Hepatocyte (in vitro differentiated cells): ENCODE results near the gene RGS8. TPM values are rescaled to one million over a fixed set of nuclear protein-coding genes. Genes with fewer than 3 reads are reported as not detected.

Source experiments
- DNase-seq: peaks from one replicate; pipeline ENCODE4 v3.0.0-alpha.2; 2016; ENCODE audit warnings: low spot score
- H2AFZ ChIP-seq: fragments of 200-600 bp; sonication (generic); 2 replicates; pipeline ENCODE4 v1.6.0; 2016; ENCODE audit warnings: antibody characterized with exemption, mild to moderate bottlenecking
- H3K27ac ChIP-seq: fragments of 200-600 bp; sonication (generic); 2 replicates; pipeline ENCODE4 v1.5.1; 2016; ENCODE audit warnings: mild to moderate bottlenecking
- H3K27me3 ChIP-seq: fragments of 200-600 bp; sonication (generic); 2 replicates; pipeline ENCODE4 v1.6.1; 2016
- H3K36me3 ChIP-seq: fragments of 200-600 bp; sonication (generic); replicated peaks from 2 replicates; pipeline ENCODE4 v1.5.1; 2016; ENCODE audit warnings: low read depth; ENCODE audit not compliant: insufficient read depth
- H3K4me1 ChIP-seq: fragments of 200-600 bp; sonication (generic); 2 replicates; pipeline ENCODE4 v1.5.1; 2016; ENCODE audit warnings: mild to moderate bottlenecking, moderate library complexity; ENCODE audit not compliant: insufficient read depth
- H3K4me2 ChIP-seq: fragments of 200-600 bp; sonication (generic); 2 replicates; pipeline ENCODE4 v1.6.0; 2016
- H3K4me3 ChIP-seq: fragments of 200-600 bp; sonication (generic); 2 replicates; pipeline ENCODE4 v1.5.1; 2016; ENCODE audit warnings: mild to moderate bottlenecking
- H3K79me2 ChIP-seq: fragments of 200-600 bp; sonication (generic); 2 replicates; pipeline ENCODE4 v1.6.0; 2017; ENCODE audit warnings: mild to moderate bottlenecking
- H3K9me2 ChIP-seq: fragments of 200-600 bp; sonication (generic); replicated peaks from 2 replicates; pipeline ENCODE4 v1.6.0; 2017; ENCODE audit warnings: mild to moderate bottlenecking; ENCODE audit not compliant: insufficient read depth
- H3K9me3 ChIP-seq: fragments of 200-600 bp; sonication (generic); 2 replicates; pipeline ENCODE4 v1.5.1; 2016; ENCODE audit warnings: low read depth, mild to moderate bottlenecking
- H4K20me1 ChIP-seq: fragments of 200-600 bp; sonication (generic); 2 replicates; pipeline ENCODE4 v1.6.0; 2016; ENCODE audit warnings: mild to moderate bottlenecking; ENCODE audit not compliant: insufficient read depth, poor library complexity, severe bottlenecking
- EZH2 ChIP-seq: fragments of 200-600 bp; sonication (generic); IDR thresholded peaks from 2 replicates; pipeline ENCODE4 v1.6.1; 2016; ENCODE audit warnings: antibody characterized with exemption, mild to moderate bottlenecking, borderline replicate concordance
- EZH2phosphoT487 ChIP-seq: fragments of 200-600 bp; sonication (generic); IDR thresholded peaks from one replicate; pipeline ENCODE4 v1.6.1; 2018; ENCODE audit warnings: antibody characterized with exemption, mild to moderate bottlenecking, low read depth, moderate library complexity; ENCODE audit not compliant: unreplicated experiment, severe bottlenecking
- WGBS: methylation state at CpG from one replicate; pipeline ENCODE4 v1.1.6; 2016; ENCODE audit warnings: low lambda C conversion rate; ENCODE audit errors: missing lambda C conversion rate; 5-methylcytosine and 5-hydroxymethylcytosine counted together
- polyA plus RNA-seq: library from polyadenylated mRNA; unstranded; fragments of >200 nt; fragmentation: Nextera tagmentation; extraction: Ambion mirVana; gene quantifications from 2 replicates; pipeline ENCODE4 v1.2.1, GENCODE V29; 2016
- total RNA-seq: library from RNA; depleted of rRNA; stranded (reverse); fragments of >200 nt; gene quantifications from 2 replicates; pipeline ENCODE4 v1.2.3, GENCODE V29; 2014
- TF ChIP-seq, protein P1 (sequence below): fragments of 200-600 bp; sonication (generic); IDR thresholded peaks from 2 replicates; pipeline ENCODE4 v1.5.1; 2016; ENCODE audit warnings: antibody characterized with exemption, mild to moderate bottlenecking; ENCODE audit not compliant: poor library complexity

Gene RGS8
- total and polyA plus RNA-seq, 2 experiments from 2014 or later = not detected

DNA sequence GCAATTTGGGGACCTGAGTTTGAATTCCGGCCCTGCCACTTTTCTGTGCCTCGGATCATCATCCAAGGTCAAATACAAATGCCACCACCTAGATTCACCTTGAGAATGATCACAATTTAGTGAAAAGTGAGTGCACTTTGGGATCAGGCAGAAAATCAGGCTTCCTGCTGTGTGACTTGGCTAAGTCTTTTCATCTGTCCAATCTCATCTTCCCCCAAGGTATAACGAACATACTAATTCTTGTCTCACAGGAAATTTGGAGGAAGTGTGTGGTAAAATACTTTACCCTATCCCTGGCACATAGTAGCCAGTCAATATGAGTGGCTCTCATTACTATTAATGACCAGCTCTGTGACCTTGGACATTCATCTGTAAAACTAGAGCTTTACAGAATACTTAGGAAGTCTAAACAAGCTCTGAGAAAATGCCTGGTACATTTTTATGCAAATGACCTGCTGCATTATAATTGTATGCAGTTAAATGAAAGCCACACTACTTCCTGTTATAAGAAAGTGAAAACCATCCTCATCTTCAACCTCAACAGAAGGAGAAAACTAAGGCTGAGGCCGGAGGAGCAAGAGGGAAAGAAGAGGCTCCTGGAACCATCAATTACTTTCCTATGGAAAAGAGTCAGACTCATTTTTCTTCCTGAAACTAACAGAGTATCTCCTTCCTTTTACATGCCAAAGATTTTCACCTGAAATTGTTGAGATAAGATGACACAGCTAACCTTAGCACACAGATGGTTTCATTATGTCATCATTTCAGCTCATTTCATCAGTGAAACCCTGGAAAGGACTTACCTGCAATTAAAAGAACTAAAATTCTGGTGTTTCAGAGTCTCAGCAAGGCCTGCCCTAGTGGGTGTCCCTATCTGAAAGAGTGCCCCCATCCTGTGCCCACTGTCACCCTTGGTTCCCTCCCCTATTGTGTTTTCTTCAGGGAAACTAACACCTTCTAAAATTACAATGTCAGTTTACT, 32.6 kb upstream of the RGS8 start:
- TF ChIP-seq EZH2phosphoT487 = no peak
- no peak for TF ChIP-seq EZH2
- TF ChIP-seq, protein P1, sequence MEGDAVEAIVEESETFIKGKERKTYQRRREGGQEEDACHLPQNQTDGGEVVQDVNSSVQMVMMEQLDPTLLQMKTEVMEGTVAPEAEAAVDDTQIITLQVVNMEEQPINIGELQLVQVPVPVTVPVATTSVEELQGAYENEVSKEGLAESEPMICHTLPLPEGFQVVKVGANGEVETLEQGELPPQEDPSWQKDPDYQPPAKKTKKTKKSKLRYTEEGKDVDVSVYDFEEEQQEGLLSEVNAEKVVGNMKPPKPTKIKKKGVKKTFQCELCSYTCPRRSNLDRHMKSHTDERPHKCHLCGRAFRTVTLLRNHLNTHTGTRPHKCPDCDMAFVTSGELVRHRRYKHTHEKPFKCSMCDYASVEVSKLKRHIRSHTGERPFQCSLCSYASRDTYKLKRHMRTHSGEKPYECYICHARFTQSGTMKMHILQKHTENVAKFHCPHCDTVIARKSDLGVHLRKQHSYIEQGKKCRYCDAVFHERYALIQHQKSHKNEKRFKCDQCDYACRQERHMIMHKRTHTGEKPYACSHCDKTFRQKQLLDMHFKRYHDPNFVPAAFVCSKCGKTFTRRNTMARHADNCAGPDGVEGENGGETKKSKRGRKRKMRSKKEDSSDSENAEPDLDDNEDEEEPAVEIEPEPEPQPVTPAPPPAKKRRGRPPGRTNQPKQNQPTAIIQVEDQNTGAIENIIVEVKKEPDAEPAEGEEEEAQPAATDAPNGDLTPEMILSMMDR = no peak
- 68% methylated on average over 4 of the region's 4 CpGs for WGBS
- DNase-seq = no peak
- no peaks in the 10 kb centered on the region for H3K79me2 ChIP-seq
- no peaks in the 10 kb centered on the region for H3K27me3 ChIP-seq
- H3K4me3 ChIP-seq = no peak overlapping the region
- no peaks in the 10 kb centered on the region for H4K20me1 ChIP-seq
- H3K27ac ChIP-seq = no peak overlapping the region
- no peaks in the 10 kb centered on the region for H3K9me3 ChIP-seq
- H3K4me1 ChIP-seq = no peaks in the 10 kb centered on the region
- H3K36me3 ChIP-seq = no peaks in the 10 kb centered on the region
- no peak overlapping the region for H2AFZ ChIP-seq
- H3K4me2 ChIP-seq = no peak overlapping the region
- H3K9me2 ChIP-seq = no peaks in the 10 kb centered on the region

DNA sequence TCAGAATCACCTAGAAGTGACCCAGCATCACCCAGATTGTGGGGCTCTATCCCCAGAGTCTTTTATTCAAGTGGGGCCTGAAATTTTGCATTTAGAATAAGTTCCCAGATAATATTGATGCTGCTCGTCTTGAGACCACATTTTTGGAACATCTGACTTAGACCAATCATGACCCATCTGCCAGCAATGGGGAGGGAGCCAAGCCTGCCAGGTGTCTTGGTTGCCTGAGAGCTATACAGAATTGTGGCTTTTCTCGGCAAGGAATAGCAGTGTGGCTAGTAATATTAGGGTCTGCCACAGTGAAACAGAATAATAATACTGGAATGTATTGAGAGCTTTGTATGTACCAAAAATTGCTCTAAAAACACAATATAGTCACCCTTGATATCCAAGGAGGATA, 31.1 kb upstream of the RGS8 start:
- no peaks in the 10 kb centered on the region for H3K9me3 ChIP-seq
- H3K36me3 ChIP-seq = no peaks in the 10 kb centered on the region
- WGBS = 41% methylated on average over 2 of the region's 2 CpGs
- H3K27me3 ChIP-seq = no peaks in the 10 kb centered on the region
- DNase-seq = no peak
- H2AFZ ChIP-seq = no peak overlapping the region
- H4K20me1 ChIP-seq = no peaks in the 10 kb centered on the region
- no peak overlapping the region for H3K4me2 ChIP-seq
- no peak overlapping the region for H3K4me3 ChIP-seq
- no peaks in the 10 kb centered on the region for H3K9me2 ChIP-seq
- H3K4me1 ChIP-seq = no peaks in the 10 kb centered on the region
- TF ChIP-seq EZH2 (no peak), EZH2phosphoT487 (no peak)
- TF ChIP-seq, protein P1 = no peak
- no peaks in the 10 kb centered on the region for H3K79me2 ChIP-seq
- H3K27ac ChIP-seq = no peak overlapping the region

DNA sequence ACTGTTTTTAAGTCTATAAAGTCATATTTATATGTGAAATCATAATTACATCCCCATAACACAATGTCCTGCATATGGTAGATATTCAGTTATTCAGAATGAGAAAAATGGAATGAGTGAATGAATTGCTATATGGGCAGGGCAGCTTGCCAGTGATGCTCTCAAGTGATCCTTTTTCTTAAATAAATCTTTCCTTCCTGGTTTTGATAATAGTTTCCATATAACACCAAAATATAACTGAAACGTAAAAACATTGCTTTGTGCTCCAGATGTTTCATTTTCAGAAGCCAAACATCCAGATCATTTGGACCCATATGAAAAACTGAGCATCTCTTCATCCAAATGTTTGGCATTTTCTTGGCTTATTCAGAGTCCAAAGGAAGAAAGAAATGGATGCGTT, 30.2 kb upstream of the RGS8 start:
- Histone ChIP-seq H3K4me3 (no peak overlapping the region), H3K4me2 (no peak overlapping the region), H3K4me1 (no peaks in the 10 kb centered on the region), H3K27me3 (no peaks in the 10 kb centered on the region), H3K9me2 (no peaks in the 10 kb centered on the region), H3K79me2 (no peaks in the 10 kb centered on the region), H2AFZ (no peak overlapping the region), H3K9me3 (no peaks in the 10 kb centered on the region), H4K20me1 (no peaks in the 10 kb centered on the region), H3K27ac (no peak overlapping the region), H3K36me3 (no peaks in the 10 kb centered on the region)
- TF ChIP-seq, protein P1 = no peak
- TF ChIP-seq EZH2phosphoT487 = no peak
- TF ChIP-seq EZH2 = no peak
- DNase-seq = no peak
- 69% methylated on average over 2 of the region's 2 CpGs for WGBS
